Activated T-cell treated with anti-CD3 and anti-CD28 coated beads, Interleukin-2, amount 50 U/mL, for 24 hours (primary cell): ENCODE results near the gene MAP4.
"Not testable (repeated sequence)": the region's sequence is repeated elsewhere in the genome, so short reads cannot be mapped to it uniquely, and the experiment has no call there.

ENCODE experiments used
- DNase-seq: peaks from one replicate; pipeline ENCODE4 v3.0.0-alpha.2; 2020
- H3K27ac Mint-ChIP-seq: 2 replicates; pipeline ENCODE4 v1.8.0; 2020; ENCODE audit warnings: mild to moderate bottlenecking, mixed read lengths
- H3K27me3 Mint-ChIP-seq: 2 replicates; pipeline ENCODE4 v1.8.0; 2020; ENCODE audit warnings: mixed read lengths
- H3K36me3 Mint-ChIP-seq: 2 replicates; pipeline ENCODE4 v1.8.0; 2020; ENCODE audit warnings: low read depth, mixed read lengths
- H3K4me1 Mint-ChIP-seq: 2 replicates; pipeline ENCODE4 v1.8.0; 2020; ENCODE audit warnings: low read depth, mixed read lengths
- H3K4me3 Mint-ChIP-seq: 2 replicates; pipeline ENCODE4 v1.8.0; 2020; ENCODE audit warnings: mild to moderate bottlenecking, moderate library complexity, mixed read lengths
- H3K9me3 Mint-ChIP-seq: 2 replicates; pipeline ENCODE4 v1.8.0; 2020; ENCODE audit warnings: mixed read lengths

MAP4 gene

GRCh38 chr3:48026098-48026497 lies 9.9 kb upstream of the MAP4 start:
- Mint-ChIP-seq H3K4me3 (no peak overlapping the region), H3K36me3 (no peaks in the 10 kb centered on the region), H3K27me3 (no peaks in the 10 kb centered on the region), H3K27ac (no peak overlapping the region), H3K9me3 (no peaks in the 10 kb centered on the region), H3K4me1 (peaks cover 11% of the 10 kb centered on the region)
- DNase-seq: no peak

DNA sequence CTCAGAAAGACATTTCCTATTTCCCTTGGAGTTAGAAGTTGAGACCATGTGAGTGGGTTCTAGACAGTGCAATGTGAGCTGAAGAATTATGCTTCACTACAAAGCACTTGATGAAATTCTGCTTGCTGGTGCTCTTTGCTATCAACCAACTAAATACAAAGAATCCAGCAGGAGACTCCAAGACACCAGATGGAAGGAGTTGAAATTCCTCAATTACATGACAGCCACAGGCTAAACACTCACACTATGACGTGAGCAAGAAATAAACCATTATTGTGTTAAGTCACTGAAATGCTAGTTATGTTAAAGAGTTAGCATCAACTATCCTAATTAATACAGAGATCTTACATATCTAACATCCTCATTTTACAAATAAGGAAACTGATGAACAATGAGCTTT lies 8.2 kb upstream of the MAP4 start:
- DNase-seq: no peak
- H3K4me3 Mint-ChIP-seq: no peak overlapping the region
- no peaks in the 10 kb centered on the region for H3K9me3 Mint-ChIP-seq
- no peaks in the 10 kb centered on the region for H3K27me3 Mint-ChIP-seq
- H3K27ac Mint-ChIP-seq: no peak overlapping the region
- peaks cover 2% of the 10 kb centered on the region for H3K36me3 Mint-ChIP-seq
- peaks cover 8% of the 10 kb centered on the region for H3K4me1 Mint-ChIP-seq

DNA sequence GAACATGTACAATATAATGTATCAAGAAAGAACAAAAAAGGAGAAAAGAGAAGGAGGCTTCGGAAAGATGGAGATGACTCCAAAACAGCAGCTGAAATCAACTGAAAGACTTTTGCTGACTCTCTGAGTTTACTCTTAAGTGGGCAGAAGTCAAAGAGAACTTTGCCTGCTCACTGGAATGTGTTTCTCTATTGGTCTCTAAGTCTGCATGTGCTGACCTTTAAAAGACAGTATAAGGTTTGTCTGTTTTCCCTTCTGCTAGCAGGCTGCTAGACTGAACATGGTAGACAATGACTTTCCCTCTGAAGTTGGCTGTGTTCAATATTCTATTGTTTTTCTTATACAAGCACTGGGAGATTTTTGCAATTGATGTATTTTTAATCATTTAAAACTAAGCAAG lies 7.2 kb upstream of the MAP4 start:
- no peak overlapping the region for H3K4me3 Mint-ChIP-seq
- H3K36me3 Mint-ChIP-seq: peaks cover 4% of the 10 kb centered on the region
- peaks cover 13% of the 10 kb centered on the region for H3K4me1 Mint-ChIP-seq
- no peak overlapping the region for H3K27ac Mint-ChIP-seq
- DNase-seq: no peak
- H3K9me3 Mint-ChIP-seq: no peaks in the 10 kb centered on the region
- no peaks in the 10 kb centered on the region for H3K27me3 Mint-ChIP-seq

DNA sequence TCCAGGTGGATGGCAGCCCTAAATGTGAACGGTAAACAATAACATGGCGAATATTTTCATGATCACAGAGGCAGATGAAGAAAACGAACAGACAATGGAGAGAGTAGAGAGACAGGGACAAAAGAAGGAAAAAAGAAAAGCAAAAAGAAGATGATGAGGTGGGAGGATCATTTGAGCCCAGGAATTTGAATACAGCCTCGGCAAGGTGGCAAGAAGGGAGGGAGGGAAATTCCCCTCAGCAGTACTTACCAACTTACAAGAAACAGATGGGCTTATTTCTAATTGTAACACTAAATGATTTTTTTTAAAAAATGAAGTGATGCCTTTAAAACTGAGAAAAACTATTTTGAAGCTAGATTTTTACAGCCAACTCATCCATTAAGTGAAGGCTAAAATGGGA lies 6.0 kb upstream of the MAP4 start:
- Mint-ChIP-seq H3K9me3 (no peaks in the 10 kb centered on the region), H3K4me3 (no peak overlapping the region), H3K4me1 (peaks cover 23% of the 10 kb centered on the region), H3K27me3 (no peaks in the 10 kb centered on the region), H3K36me3 (peaks cover 4% of the 10 kb centered on the region), H3K27ac (no peak overlapping the region)
- no peak for DNase-seq

GRCh38 chr3:48018841-48019240 lies 2.6 kb upstream of the MAP4 start:
- no peak overlapping the region for H3K4me3 Mint-ChIP-seq
- peaks cover 47% of the 10 kb centered on the region for H3K4me1 Mint-ChIP-seq
- H3K9me3 Mint-ChIP-seq: no peaks in the 10 kb centered on the region
- H3K27me3 Mint-ChIP-seq: no peaks in the 10 kb centered on the region
- peak overlapping the region; percentile 16 for H3K27ac Mint-ChIP-seq
- H3K36me3 Mint-ChIP-seq: peaks cover 4% of the 10 kb centered on the region
- DNase-seq: no peak

DNA sequence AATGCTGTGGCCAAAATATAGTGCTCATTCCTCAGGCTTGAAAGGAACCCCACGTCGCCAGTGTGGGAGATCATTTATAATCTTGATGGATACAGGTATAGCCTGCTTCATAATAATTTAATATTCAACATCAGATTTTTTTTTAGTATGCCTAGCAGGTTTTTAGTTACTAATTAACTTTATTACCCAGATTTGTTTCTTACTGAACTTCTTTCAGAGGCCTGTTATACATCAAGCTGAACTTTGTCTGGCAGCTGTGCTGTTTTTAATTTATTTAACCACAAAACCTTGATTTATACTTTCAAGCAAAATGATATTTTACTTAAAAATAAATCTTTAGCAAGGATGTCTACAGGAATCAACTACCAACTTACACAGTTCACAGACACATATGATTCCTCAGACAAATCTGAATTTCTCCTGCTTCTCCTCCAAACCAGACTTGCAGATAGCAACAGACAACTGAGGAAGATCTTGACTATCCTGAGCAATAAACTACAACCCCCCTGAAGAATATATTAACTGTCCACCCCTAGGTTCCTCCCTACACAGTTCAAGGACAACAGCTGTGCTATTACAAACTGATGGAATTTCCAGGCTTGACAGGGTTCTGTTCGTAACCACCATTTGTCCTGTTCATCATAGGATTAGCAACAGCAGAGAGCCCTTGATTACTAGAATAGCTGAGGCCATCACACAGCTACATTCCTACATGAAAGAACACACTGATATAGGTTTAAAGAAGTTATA lies 610 bp downstream of the MAP4 start:
- no peak for DNase-seq
- Mint-ChIP-seq H3K27me3 (no peaks in the 10 kb centered on the region), H3K27ac (peak overlapping the region; percentile 4), H3K9me3 (no peaks in the 10 kb centered on the region), H3K4me1 (peaks cover 47% of the 10 kb centered on the region), H3K4me3 (no peak overlapping the region), H3K36me3 (peaks cover 7% of the 10 kb centered on the region)

DNA sequence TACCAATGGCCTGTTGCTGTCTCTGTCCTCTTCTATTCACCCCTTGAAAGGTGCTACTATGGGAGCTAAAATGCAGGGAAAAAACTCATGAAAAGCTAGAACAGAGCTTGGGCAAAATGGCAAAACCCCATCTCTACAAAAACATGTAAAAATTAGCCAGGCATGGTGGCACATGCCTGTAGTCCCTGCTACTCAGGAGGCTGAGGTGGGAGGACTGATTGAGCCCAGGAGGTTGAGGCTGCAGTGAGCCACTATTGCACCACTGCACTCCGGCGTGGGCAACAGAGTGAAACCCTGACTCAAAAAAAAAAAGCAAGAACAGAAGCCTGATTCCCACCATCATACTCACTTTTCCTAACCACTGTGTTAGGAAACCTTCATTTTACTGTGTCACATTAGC lies 1.9 kb downstream of the MAP4 start:
- no peaks in the 10 kb centered on the region for H3K9me3 Mint-ChIP-seq
- H3K4me3 Mint-ChIP-seq: no peak overlapping the region
- H3K27me3 Mint-ChIP-seq: no peaks in the 10 kb centered on the region
- peak overlapping the region; percentile 22 for H3K27ac Mint-ChIP-seq
- peaks cover 47% of the 10 kb centered on the region for H3K4me1 Mint-ChIP-seq
- peaks cover 7% of the 10 kb centered on the region for H3K36me3 Mint-ChIP-seq
- no peak for DNase-seq

- Mint-ChIP-seq H3K4me1 (peaks cover 42% of the 10 kb centered on the region), H3K4me3 (no peak overlapping the region), H3K27ac (no peak overlapping the region), H3K9me3 (no peaks in the 10 kb centered on the region), H3K36me3 (peaks cover 4% of the 10 kb centered on the region), H3K27me3 (no peaks in the 10 kb centered on the region)
- no peak for DNase-seq
Measured at GRCh38 chr3:48013288-48013980, 2.8 kb downstream of the MAP4 start.

DNA sequence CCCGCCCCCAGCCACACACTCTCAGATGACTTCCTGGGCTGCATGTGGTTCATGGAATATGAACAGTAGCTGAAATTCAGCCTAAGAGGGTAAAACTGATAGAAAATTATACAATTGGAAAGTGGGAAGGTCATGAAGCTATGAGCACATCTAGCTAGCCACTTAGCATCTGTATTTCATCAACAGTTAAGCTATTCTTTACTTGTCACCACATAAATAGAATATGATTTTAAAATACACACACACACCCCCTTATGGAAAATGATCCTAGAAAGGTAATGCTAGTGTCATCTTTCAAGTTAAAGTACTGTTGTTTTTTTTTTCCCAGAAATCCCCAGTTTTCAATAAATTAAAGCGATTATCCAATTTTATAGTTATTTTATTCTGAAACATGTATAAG lies 3.6 kb downstream of the MAP4 start:
- no peak overlapping the region for H3K27ac Mint-ChIP-seq
- H3K4me3 Mint-ChIP-seq: no peak overlapping the region
- no peak for DNase-seq
- H3K36me3 Mint-ChIP-seq: peaks cover 7% of the 10 kb centered on the region
- H3K27me3 Mint-ChIP-seq: no peaks in the 10 kb centered on the region
- peaks cover 37% of the 10 kb centered on the region for H3K4me1 Mint-ChIP-seq
- H3K9me3 Mint-ChIP-seq: no peaks in the 10 kb centered on the region

DNA sequence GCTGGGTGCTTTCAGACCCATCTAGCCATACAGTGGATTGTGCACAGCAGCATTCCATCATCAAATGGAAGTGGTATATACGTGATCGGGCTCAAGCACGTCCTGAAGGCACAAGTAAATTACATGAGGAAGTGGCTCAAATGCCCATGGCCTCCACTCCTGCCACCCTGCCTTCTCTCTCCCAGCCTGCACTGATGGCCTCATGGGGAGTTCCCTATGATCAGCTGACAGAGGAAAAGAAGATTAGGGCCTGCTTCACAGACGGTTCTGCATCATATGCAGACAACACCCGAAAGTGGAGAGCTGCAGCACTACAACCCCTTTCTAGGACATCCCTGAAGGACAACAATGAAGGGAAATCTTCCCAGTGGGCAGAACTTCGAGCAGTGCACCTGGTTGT lies 8.2 kb downstream of the MAP4 start:
- H3K36me3 Mint-ChIP-seq, H3K4me3 Mint-ChIP-seq, DNase-seq, H3K27ac Mint-ChIP-seq, H3K27me3 Mint-ChIP-seq, H3K4me1 Mint-ChIP-seq, H3K9me3 Mint-ChIP-seq: not testable (repeated sequence)

GRCh38 chr3:48007361-48007760 lies 8.9 kb downstream of the MAP4 start:
- H3K9me3 Mint-ChIP-seq, H3K4me1 Mint-ChIP-seq, H3K27me3 Mint-ChIP-seq, H3K36me3 Mint-ChIP-seq, H3K27ac Mint-ChIP-seq, DNase-seq, H3K4me3 Mint-ChIP-seq: not testable (repeated sequence)

DNA sequence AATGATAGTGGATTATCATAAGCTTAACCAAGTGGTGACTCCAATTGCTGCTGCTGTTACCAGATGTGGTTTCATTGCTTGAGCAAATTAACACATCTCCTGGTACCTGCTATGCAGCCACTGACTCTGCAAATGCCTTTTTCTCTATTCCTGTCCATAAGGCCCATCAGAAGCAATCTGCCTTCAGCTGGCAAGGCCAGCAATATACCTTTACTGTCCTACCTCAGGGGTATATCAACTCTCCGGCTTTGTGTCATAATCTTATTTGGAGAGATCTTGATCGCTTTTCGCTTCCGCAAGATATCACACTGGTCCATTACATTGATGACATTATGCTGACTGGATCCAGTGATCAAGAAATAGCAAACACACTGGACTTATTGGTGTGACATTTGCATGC lies 9.4 kb downstream of the MAP4 start:
- not testable (repeated sequence) for H3K36me3 Mint-ChIP-seq, H3K4me1 Mint-ChIP-seq, H3K27me3 Mint-ChIP-seq

DNA sequence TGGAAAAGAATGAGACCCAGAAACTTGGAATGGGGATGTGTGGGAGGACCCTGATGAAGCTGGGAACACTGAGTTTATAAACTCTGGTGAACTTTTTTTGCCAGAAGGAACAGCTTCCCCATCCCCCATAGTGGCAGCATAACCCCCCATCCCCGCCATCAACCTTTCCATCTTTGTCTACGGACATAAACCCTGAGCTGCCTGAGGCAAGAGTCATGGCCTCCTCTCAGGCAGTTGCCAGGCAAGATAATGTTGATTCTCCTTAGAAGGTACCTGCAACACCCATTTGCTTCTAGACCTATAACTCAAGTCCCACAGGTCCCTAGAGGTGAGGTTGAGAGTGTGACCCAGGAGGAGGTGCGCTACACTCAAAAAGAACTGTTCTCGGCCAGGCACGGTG lies 11.5 kb downstream of the MAP4 start:
- H3K4me3 Mint-ChIP-seq: no peak overlapping the region
- no peaks in the 10 kb centered on the region for H3K27me3 Mint-ChIP-seq
- no peaks in the 10 kb centered on the region for H3K9me3 Mint-ChIP-seq
- H3K4me1 Mint-ChIP-seq: no peaks in the 10 kb centered on the region
- H3K27ac Mint-ChIP-seq: no peak overlapping the region
- H3K36me3 Mint-ChIP-seq: peaks cover 4% of the 10 kb centered on the region
- no peak for DNase-seq

More for the DNA sequence above, 9.4 kb downstream of the MAP4 start:
- not testable (repeated sequence) for H3K4me3 Mint-ChIP-seq, DNase-seq, H3K27ac Mint-ChIP-seq, H3K9me3 Mint-ChIP-seq

DNA sequence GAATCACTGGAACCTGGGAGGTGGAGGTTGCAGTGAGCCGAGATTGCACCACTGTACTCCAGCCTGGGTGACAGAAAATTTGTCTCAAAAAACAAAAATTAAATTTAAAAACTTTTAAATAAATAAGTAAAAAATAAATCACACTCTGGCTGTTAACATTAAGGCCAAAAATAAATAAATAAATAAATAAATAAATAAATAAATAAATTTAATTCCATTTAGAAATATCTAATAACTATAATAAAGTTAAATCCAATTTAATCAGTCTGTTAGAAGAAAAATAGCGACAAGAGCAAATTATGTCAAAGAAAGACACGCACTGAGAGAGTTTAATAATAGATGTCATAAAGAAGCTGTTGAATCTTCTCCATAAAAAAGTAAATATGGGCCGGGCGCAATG lies 13.4 kb downstream of the MAP4 start:
- Mint-ChIP-seq H3K27me3 (no peaks in the 10 kb centered on the region), H3K9me3 (no peaks in the 10 kb centered on the region)

DNA sequence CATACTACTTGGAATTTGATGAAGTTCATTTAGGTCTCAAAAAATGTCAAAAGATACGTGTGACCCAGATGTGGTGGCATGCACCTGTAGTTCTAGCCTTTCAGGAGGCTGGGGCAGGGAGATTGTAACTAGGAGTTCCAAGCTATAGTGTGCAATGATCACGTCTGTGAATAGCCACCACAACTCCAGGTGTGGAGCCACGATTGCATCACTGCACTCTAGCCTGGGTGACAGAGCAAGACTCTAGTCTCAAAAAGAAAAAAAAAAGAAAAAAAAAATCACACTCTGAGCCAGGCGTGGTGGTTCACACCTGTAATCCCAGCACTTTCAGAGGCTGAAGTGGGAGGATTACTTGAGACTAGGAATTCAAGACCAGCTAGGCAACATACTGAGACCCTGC lies 14.2 kb downstream of the MAP4 start:
- peaks cover under 1% of the 10 kb centered on the region for H3K4me1 Mint-ChIP-seq
- no peak for DNase-seq
- no peaks in the 10 kb centered on the region for H3K27me3 Mint-ChIP-seq
- H3K27ac Mint-ChIP-seq: no peak overlapping the region
- H3K36me3 Mint-ChIP-seq: peaks cover 12% of the 10 kb centered on the region
- no peak overlapping the region for H3K4me3 Mint-ChIP-seq
- H3K9me3 Mint-ChIP-seq: no peaks in the 10 kb centered on the region

More for the DNA sequence above, 13.4 kb downstream of the MAP4 start:
- no peak overlapping the region for H3K4me3 Mint-ChIP-seq
- H3K4me1 Mint-ChIP-seq: no peaks in the 10 kb centered on the region
- H3K36me3 Mint-ChIP-seq: peaks cover 7% of the 10 kb centered on the region
- DNase-seq: no peak
- no peak overlapping the region for H3K27ac Mint-ChIP-seq
